Glomerular visceral epithelial cell (primary cell): Measurements from ENCODE around the gene GALNT9.
A peak's percentile ranks its signal among the peaks of the same experiment; 100 is the strongest.
"Not testable (repeated sequence)": the region's sequence is repeated elsewhere in the genome, so short reads cannot be mapped to it uniquely, and the experiment has no call there.

Experiments used
- DNase-seq: peaks from one replicate; pipeline ENCODE4 v3.0.0-alpha.2; 2016; ENCODE audit errors: extremely low spot score

The GALNT9 gene

DNA sequence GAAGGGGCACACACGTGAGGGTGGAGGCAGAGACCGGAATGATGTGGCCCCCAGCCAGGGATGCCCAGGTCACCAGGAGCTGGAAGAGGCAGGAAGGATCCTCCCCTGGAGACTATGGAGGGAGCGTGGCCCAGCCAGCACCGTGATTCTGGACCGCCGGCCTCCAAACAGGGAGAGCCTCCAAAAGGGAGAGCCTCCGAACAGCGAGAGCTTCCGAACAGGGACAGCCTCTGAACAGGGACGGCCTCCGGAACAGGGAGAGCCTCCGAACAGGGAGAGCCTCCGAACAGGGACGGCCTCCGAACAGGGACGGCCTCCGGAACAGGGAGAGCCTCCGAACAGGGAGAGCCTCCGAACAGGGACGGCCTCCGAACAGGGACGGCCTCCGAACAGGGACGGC is 33.8 kb downstream of the GALNT9 start:
- not testable (repeated sequence) for DNase-seq

DNA sequence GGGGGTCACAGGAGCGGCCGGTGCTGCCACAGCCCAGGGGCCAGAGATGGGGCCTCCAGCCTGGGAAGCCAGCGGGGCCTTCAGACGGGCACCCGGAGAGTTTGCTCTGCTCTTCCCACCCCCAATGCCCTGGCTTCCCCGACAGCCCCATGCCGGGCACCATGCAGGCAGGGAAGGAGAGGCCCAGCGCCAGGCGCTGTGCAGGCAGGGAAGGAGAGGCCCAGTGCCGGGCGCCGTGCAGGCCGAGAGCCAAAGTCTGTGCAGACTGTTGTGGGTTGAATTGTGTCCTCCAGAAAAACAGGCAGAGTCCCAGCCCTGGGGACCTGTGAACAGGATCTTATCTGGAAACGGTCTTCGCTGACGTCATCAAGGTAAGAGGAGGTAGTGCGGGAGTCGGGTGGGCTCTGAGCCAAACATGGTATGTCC is 34.3 kb downstream of the GALNT9 start:
- no peak for DNase-seq

DNA sequence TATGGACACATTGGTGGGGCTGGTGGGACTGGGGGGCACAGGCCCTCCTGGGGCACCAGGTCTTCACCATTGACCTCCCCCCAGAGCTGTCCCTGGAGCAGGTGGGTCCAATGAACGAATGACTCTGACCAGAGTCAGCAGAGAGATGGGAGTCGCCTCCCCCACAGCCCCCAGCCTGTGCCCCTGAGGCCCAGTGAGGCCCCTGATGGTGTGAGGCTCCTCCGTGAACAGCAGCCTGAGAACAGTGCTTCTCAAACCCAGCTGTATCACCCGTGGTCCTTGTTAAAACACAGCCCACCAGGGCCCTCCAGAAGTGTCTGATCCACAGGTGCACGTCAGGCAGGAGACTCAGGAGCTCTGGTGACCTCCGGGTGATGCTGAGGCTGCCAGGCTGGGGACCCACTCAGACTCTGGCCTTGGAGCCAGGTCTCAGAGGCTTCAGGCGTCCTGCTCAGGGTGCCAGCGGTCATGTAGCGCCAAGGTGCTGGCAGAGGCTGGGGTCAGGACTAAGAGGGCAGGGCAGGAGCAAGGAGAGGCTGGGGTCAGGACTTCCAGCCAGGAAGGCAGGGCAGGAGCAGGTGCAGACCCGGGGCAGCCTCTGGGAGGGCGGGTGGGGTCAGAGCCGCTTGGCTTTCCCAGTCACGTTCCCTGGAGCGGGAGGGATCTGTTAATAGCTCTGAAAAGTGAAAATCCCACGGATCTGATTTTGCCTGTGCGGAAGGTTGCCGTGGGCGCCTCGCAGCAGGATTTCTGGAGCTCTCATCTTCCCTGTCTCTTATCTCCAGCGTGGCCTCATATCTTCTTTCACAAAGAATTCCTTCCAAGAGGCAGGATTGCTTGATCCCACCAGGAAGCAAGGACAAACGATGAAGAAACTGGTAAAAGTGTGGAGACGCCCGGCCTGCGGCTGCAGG is 35.0 kb downstream of the GALNT9 start:
- DNase-seq, result no peak

DNA sequence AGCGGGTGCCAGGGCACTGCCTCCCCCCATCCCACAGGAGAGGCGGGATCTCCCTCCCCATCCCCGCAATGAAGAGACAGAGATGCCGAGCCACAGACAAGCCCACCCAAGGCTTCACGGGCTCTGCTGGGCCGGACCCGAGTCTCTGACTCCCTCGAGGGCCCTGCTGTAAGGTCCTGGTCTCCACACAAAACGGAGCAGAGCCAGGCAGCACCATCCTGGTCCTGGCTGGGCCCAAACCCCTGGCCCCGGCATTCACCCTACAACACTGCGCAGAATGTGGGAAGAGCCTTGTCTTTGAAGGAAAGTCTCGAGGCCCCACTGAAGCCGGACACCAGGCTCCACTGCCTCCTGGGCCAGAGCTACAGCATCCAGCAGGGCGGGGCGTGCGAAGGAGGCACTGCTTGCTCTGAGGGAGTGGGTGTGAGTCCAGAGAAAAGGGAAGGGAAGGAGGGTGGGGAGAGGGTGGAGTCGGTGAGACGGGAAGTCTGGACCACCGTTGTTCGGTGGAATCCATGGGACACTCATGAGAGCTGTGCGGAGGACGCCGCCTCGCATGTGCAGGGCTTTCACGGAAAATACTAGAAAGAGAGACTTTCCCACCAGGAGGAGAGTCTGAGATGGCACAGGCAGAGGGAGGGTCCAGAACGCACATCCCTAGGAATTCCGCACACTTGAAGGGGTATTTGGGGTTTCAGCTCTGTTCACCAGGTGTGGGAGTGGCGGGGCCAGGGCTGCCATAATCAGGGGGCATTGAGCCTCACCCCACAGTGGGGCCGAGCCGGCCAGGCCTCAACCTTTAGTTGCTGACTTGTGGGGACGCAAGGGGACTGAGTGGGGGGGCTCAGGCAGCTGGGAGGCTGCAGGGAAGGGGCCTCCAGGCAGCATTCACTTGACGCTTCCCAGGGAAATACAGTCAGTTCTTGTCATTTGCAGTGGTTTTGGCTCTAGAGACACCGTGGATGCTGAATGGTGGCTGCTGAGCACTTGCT is 36.8 kb downstream of the GALNT9 start:
- no peak for DNase-seq

DNA sequence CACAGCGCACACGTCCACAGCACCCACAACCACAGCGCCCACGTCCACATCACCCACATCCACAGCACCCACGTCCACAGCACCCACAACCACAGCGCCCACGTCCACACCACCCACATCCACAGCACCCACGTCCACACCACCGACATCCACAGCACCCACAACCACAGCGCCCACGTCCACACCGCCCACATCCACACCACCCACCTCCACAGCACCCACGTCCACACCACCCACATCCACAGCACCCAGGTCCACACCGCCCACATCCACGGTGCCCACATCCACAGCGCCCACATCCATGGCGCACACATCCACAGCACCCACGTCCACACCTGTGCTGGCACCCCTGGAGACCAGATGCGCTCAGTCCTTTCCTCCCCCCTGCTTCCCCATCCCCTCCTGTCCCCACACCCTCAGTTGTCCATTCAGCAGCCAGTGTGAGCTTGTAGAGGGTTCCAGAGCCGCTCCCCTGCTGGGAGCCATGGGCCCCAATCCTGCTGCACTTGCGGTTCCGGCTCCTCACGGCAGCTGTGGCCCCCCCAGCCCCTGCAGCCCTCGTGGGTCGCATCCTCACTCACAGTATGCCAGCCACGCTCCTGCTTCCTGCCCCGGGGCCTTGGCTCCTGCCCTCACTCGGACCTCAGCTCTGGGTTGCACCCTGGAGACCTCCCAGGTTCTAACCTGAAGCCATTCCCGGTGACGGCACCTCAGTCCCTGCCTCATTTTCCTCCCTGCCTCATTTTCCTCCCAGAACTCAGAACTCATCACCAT is 37.8 kb downstream of the GALNT9 start:
- DNase-seq, result no peak

DNA sequence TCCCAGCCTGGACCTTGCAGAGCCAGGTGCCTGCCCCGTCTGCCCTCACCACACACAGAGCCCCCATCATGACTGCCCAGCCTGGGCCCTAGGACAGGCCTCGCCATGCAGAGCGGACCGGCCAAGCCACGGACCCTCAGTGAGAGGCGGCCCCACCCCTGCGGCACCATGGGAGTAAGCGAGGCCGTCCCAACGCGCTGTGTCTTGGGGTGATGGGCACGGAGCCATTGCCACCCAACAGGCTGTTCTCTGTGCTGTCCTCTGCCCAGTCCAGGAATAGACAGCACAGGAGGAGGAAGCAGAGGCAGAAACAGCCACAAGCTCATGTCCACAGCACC is 39.2 kb downstream of the GALNT9 start:
- no peak for DNase-seq

DNA sequence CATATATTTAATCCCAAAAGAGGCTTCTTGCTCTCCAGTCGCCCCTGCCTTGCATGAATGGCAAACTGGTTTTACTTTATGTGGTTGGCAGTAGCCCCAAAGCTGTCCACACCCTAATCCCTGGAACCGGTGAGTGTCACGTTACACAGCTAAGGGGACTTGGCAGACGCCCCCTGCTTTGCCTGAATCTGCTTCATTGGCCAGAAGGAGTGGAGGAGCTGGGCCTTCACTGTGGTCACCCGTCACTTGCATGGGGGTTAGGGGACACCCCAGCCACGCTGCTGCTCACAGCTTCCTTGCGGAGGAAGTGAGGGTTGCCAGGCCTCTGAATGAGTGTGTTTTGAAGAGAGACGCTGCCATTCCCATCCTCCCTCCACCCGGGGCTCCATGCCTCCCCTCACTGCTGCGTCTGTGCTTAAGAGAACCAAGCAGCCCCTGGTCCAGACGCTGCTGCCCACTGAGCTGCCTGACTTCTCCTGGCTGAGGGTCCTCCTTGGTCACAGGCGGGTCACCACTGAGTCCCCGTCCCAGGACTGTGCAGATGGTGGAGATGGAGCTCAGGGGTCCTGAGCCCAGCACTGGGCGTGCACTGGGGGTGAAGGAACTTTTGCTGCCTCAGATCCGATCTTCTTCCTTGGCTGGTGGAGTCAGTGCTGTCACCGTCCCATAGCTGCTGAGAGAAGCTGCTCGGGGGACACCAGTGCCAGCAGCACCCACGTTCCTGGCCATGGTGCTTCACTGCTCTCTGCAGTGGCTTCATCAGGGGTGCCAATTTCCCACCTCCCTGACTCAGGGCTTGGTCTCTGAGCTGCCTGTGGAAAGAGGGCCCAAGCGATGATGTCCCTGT is 39.8 kb downstream of the GALNT9 start:
- DNase-seq, result no peak

DNA sequence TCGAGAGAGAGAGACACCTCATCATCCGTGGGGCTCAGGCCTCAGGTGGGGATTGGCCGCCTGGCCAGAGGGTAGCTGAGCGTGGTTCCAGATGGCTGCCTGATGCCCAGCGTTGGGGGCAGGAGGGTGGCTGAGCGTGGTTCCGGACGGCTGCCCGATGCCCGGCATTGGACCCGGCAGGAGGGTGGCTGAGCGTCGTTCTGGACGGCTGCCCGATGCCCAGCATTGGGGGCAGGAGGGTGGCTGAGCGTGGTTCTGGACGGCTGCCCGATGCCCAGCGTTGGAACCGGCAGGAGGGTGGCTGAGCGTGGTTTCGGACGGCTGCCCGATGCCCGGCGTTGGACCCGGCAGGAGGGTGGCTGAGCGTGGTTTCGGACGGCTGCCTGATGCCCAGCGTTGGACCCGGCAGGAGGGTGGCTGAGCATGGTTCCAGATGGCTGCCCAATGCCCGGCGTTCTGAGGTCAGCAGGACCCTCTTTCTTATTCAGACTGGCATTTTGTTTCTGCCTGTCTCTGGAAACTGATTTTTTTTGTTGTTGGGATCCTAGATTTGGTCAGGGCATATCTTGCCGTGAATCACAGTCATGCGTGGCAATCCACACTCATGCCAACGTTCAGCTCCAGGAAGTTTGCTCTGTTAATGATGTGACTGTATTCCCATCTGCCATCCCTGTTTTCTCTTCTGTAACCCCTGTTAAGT is 40.7 kb downstream of the GALNT9 start:
- DNase-seq, result peak; percentile 75

DNA sequence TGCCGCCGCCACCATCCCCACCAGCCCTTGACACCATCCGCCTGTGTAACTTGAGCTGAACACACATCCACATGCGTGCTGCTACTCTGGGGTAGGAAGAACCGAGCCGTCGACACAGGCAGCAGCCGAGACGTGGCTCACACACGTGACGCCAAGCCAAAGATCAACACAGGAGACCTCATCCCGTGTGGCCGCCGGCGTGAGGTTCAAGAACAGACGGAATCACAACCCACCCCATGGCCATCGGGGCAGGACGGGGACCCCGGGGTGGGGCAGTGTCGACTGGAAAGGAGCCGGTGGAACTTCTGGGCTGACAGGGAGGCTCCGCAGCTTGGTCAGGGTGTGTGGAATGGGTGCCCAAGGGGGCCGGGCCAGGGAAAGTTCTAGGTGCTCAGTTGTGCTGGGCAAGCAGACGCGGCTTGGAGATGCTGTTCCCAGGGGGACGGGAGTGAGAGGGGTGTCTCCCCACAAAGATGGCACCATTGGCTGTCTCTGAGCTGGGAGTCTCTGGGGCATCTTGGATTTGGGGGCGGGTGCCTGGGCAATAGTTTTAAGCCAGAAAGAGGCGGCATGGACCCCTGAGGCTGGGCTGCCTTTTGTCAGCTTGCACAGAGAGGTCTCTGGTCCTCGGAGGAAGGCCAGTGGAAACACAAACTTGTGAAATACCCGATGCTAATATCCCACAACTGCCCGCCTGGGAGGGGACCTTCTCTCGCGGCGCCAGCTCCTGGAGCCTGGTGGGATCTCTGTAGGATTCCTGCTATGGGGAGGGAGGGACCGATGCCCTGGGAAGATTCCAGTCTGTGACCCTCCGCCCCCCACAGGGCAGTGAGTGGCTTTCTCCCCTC is 41.8 kb downstream of the GALNT9 start:
- no peak for DNase-seq

DNA sequence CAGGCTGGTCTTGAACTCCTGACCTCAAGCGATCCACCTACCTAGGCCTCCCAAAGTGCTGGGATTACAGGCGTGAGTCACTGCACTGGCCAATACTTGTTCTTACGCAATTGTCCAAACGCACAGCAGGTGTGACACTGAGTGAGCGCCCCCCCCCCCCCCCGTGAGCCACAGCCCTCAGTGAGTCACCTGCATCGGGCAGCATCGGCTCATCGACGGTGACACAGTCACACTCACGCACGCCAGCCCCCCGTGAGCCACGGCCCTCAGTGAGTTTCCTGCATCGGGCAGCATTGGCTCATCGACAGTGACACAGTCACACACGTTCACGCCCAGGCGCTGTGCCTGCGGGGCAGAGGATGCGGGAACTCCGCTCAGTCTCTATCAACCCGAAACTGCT is 42.5 kb downstream of the GALNT9 start:
- peak; percentile 64 for DNase-seq

DNA sequence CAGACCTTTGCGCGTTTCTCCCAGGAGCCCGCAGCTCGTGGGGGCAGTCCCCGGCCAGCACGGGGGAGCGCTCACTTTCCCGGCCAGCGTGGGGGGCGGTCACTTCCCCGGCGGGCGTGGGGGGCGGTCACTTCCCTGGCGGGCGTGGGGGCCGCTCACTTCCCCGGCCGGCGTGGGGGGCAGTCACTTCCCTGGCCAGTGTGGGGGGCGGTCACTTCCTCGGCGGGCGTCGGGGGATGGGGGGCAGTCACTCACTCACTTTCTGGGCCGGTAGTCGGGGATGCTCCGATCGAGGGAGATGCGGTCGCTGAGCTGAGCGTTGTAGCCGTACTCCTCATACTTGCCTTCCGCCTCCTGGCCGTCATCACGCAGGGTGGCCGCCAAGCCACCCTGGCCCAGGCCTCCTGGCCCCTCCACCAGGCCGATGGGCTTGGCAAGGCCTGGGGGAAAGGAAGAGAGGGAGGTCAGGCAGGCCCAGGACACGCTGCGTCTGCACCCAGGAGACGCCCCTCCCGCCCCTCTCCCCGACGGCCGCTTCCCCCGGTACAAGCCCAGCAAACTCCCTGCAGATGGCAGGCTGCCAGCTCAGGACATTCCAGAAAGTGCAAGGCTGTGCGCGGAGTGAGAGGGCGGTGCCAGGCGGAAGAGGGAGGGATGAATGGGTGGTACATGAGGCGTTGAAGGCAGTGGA is 43.3 kb downstream of the GALNT9 start:
- peak; percentile 66 for DNase-seq

DNA sequence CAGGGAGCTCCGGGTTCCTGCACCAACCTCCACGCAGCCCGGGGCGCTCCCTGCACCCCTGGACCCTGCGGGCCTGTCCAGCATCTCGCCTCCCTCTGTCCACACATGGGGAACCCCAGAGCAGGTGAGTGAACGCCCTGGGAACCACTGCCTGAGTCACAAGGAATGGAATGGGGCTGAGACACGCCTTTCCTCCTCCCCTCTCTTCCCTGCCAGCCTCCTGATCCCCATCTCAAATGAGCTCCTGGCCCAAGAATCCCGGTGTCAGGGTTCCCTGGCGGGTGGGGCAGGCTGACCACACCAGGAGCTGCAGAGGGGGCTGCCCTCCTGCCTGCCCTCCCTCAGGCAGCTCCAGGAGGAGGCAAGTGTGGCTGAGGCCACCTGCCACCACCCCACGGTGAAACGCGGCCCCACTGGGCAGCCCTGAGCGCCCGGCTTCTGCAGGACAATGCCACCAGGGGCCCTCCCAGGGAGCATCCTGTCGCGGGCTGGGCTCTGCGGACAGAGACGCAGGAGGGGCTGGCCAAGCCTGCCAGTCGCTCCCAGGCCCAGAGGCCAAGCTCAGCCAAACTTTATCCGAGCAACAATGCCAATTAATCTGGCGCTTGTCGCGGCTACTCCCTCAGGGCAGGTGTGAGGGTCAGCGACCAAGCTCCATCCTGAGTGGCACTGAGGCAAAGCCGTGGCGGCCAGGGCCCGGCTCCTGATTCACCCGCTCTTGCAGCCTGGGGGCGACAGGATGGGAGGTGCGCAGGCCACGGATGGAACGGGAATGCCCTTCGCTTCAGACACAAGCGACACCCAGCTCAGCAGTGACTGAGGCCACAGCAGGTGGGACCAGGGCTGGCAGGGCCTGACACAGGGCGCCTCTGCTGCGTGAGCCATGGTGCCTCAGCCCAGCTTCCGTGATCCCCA is 44.3 kb downstream of the GALNT9 start:
- DNase-seq, result peak; percentile 17

DNA sequence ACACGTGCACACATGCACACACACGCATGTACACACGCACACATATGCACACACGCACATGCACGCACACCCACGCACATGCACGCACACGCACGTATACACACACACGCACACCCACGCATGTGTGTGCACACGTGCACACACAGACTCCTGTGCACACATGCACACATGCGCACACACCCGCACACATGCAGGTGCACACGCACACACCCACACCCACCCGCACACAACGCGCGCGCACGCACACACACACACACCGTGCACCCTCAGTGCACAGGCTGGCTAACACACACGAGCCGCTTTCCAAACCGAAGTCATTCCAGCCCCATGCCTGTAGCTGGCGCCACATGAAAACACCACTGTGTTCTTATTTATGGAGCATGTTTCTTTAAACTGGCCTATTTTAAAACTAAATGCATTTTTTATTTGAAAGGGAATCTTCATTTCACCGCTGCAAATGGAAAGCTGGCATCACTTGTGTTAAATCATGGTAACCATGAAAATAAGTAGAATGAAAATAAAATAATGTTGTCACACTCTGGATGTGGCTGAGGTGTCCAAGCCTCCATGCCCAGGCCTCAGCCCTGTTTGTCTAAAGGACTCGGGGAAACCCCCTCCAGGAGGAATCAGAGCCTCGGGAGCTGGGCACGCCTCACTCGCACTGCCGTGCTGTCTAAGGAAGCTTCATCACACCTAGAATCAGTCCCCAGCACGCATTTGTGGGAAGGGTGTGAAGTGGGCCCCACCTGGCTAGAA is 45.1 kb downstream of the GALNT9 start:
- no peak for DNase-seq

DNA sequence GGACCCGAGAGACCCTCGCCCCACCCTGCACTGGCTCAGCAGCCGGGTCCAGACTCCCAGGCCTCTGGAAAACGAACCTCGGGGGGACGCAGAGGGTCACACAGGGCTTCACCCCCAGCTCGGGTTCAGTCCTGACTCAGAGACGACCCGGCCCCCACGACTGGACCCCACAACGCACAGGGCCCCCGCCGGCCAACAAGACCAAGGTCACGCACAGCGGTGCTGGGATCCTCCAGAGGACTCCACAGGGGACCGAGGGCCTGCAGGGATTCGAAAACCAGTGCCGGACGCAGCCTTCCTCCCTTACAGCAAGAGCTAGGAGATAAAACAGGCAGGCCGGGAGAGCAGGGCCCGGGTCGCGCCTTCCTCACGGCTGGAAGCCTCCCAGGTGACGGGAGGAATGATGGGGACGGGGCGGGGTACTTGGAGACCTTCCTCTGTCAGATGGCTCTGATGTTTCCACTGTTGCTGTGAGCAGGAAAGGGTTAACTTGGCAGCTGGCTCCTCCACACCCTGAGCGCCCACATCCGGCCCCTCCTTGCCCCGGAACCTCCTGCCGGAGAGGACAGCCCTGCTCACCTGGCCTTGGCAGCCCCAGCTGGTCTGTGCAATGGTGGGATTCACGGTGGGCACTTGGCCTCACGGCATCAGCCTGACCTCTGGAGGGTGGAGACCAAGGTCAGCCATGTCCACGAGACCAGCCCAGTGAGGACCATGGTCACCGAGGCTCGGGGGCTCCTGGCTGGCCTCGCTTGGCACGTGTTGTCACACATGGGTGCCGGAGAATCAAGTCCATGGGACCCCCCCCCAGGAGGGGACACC is 46.2 kb downstream of the GALNT9 start:
- no peak for DNase-seq

DNA sequence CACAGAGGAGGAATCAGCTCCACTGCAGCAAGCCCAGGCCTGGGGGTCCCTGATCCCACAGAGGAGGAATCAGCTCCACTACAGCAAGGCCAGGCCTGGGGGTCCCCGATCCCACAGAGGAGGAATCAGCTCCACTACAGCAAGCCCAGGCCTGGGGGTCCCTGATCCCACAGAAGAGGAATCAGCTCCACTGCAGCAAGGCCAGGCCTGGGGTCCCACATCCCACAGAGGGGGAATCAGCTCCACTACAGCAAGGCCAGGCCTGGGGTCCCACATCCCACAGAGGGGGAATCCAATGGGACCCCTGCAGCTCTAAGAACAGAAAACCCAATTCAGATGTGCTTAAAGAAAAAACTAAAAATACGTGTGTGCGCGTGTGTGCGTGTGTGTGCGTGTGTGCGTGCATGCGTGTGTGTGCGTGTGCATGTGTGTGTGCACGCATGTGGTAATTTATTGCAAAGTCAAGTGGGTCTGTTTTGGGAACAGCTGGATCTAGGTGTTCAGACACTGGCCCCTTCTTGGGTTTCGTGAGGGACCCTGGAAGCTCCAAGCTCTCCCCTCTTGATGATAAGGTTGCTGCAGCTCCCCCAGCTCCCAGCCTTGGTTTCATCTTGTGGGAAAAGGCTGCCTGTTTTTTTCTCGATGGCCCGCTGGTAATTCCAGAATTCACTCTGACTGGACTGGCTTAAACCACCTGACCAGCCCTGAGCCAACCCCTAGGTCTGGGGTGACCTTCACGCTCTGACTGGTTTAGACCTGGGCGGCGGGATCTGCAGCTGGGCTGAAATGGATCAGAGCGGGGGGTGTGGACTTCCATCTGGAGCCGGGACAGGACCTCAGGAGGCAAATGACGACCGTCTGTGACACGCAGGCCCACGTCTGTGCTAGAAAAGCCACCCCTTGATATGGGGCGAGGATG is 47.1 kb downstream of the GALNT9 start:
- no peak for DNase-seq
